A673 (cell line): ENCODE data around the gene PITPNM2. TPM values are rescaled to one million over a fixed set of nuclear protein-coding genes. Genes with fewer than 3 reads are reported as not detected.

Experiments
- BruUV-seq: library from RNA; stranded (reverse); fragments of 400-500 nt; replicated peaks from 2 replicates; lab custom pipeline; 2021; lab: Mats Ljungman, UMichigan
- CTCF ChIA-PET: fragments of 300-600 bp; sonication (Branson Sonifier 250); formaldehyde crosslinking; loops from one replicate; lab custom pipeline; 2022; ENCODE audit warnings: antibody characterized with exemption; lab: Charles Lee
- POLR2A ChIA-PET: fragments of 300-600 bp; sonication (Branson Sonifier 250); formaldehyde crosslinking; loops from one replicate; lab custom pipeline; 2022; ENCODE audit warnings: antibody characterized with exemption; ENCODE audit not compliant: low non-redundant PET; lab: Charles Lee
- DNase-seq: peaks from one replicate; pipeline ENCODE4 v3.0.0-alpha.2; 2015; ENCODE audit warnings: low spot score
- H3K27ac ChIP-seq: fragments of 200-600 bp; sonication (generic); 2 replicates; pipeline ENCODE4 v1.5.1; 2016; ENCODE audit warnings: mixed run types, low read depth, mild to moderate bottlenecking, mixed read lengths, antibody characterized with exemption, low read length; ENCODE audit not compliant: poor library complexity, severe bottlenecking
- H3K27me3 ChIP-seq: fragments of 200-600 bp; sonication (generic); replicated peaks from 2 replicates; pipeline ENCODE4 v1.6.1; 2017; ENCODE audit warnings: mixed run types, low read depth, mild to moderate bottlenecking, mixed read lengths, antibody characterized with exemption, low read length; ENCODE audit not compliant: insufficient read depth, poor library complexity
- H3K36me3 ChIP-seq: fragments of 200-600 bp; sonication (generic); 2 replicates; pipeline ENCODE4 v1.6.1; 2016; ENCODE audit warnings: mixed run types, mild to moderate bottlenecking, mixed read lengths, antibody characterized with exemption, low read length; ENCODE audit not compliant: insufficient read depth, poor library complexity, severe bottlenecking
- H3K4me1 ChIP-seq: fragments of 200-600 bp; sonication (generic); 2 replicates; pipeline ENCODE4 v1.6.1; 2017; ENCODE audit warnings: mixed run types, mild to moderate bottlenecking, mixed read lengths, antibody characterized with exemption, low read length; ENCODE audit not compliant: insufficient read depth, poor library complexity, severe bottlenecking
- H3K4me3 ChIP-seq: fragments of 200-600 bp; sonication (generic); 2 replicates; pipeline ENCODE4 v1.5.1; 2016; ENCODE audit warnings: low read depth, mixed run types, mild to moderate bottlenecking, mixed read lengths, low read length; ENCODE audit not compliant: poor library complexity, severe bottlenecking
- H3K9me3 ChIP-seq: fragments of 200-600 bp; sonication (generic); 2 replicates; pipeline ENCODE4 v1.6.1; 2016; ENCODE audit warnings: mixed run types, low read depth, mild to moderate bottlenecking, mixed read lengths, antibody characterized with exemption, low read length; ENCODE audit not compliant: poor library complexity, severe bottlenecking
- CTCF ChIP-seq: fragments of 300-800, 200-600 bp; sonication (generic); conservative IDR thresholded peaks from 2 replicates; pipeline ENCODE4 v1.5.1; 2017; ENCODE audit warnings: low read depth, mild to moderate bottlenecking, antibody characterized with exemption, low read length, moderate library complexity, mixed read lengths
- EZH2 ChIP-seq: fragments of 200-600 bp; sonication (generic); IDR thresholded peaks from 2 replicates; pipeline ENCODE4 v1.6.1; 2017; ENCODE audit warnings: borderline replicate concordance, low read depth, mild to moderate bottlenecking, mixed read lengths, antibody characterized with exemption, low read length; ENCODE audit not compliant: poor library complexity, severe bottlenecking
- intact Hi-C: fragments of 100-400 bp; cut with micrococcal nuclease; formaldehyde crosslinking; loops from one replicate; pipeline ENCODE4 v1.10.0; 2022; ENCODE audit not compliant: unreplicated experiment
- total RNA-seq: library from RNA; stranded (reverse); gene quantifications from 2 replicates; pipeline ENCODE4 v1.2.3, GENCODE V29; 2021

Gene PITPNM2
- total RNA-seq, 1 experiment from 2014 or later, result 6.4 TPM

- intact Hi-C loops, result no loop called here
- H3K27ac ChIP-seq, result no peak overlapping the region
Observed at GRCh38 chr12:123111498-123112165, 39.3 kb downstream of the PITPNM2 start.

GRCh38 chr12:123109319-123109772 is 41.5 kb downstream of the PITPNM2 start:
- Histone ChIP-seq H3K4me3 (no peak overlapping the region), H3K9me3 (no peaks in the 10 kb centered on the region), H3K27me3 (no peaks in the 10 kb centered on the region), H3K36me3 (no peaks in the 10 kb centered on the region), H3K4me1 (peaks cover 12% of the 10 kb centered on the region), H3K27ac (no peak overlapping the region)
- TF ChIP-seq CTCF (no peak), EZH2 (no peak)
- ChIA-PET POLR2A (no interaction called here), CTCF (no interaction called here)
- no peak for DNase-seq
- intact Hi-C loops, result no loop called here
- BruUV-seq, result no TSS peak

More at GRCh38 chr12:123111498-123112165, 39.3 kb downstream of the PITPNM2 start:
- DNase-seq, result peak; percentile 30
- Histone ChIP-seq H3K9me3 (no peaks in the 10 kb centered on the region), H3K27me3 (no peaks in the 10 kb centered on the region), H3K36me3 (no peaks in the 10 kb centered on the region), H3K4me1 (peaks cover 12% of the 10 kb centered on the region), H3K4me3 (no peak overlapping the region)
- no peak for TF ChIP-seq CTCF
- TF ChIP-seq EZH2, result no peak
- BruUV-seq, result no TSS peak
- POLR2A ChIA-PET, result no interaction called here
- CTCF ChIA-PET, result interaction anchor here (0.5 kb wide), 1 partner anchor 305 kb away, joined by 5 read pairs; no protein-coding TSS in a partner anchor

- intact Hi-C loops, result no loop called here
- ChIA-PET CTCF (no interaction called here), POLR2A (no interaction called here)
- no peaks in the 10 kb centered on the region for H3K36me3 ChIP-seq
- peaks cover 12% of the 10 kb centered on the region for H3K4me1 ChIP-seq
- TF ChIP-seq EZH2 (no peak), CTCF (no peak)
- no peak for DNase-seq
- H3K27me3 ChIP-seq, result no peaks in the 10 kb centered on the region
- no peak overlapping the region for H3K4me3 ChIP-seq
- H3K27ac ChIP-seq, result peak overlapping the region; percentile 30
- BruUV-seq, result no TSS peak
- no peaks in the 10 kb centered on the region for H3K9me3 ChIP-seq
Observed at GRCh38 chr12:123108682-123109066, 42.2 kb downstream of the PITPNM2 start.
